ENCODE results near the gene RPL37A. TPM values are rescaled to one million over a fixed set of nuclear protein-coding genes. Genes with fewer than 3 reads are reported as not detected.

Gene RPL37A
- total RNA-seq, 1 donor from 2014 or later = 2,606 TPM

DNA sequence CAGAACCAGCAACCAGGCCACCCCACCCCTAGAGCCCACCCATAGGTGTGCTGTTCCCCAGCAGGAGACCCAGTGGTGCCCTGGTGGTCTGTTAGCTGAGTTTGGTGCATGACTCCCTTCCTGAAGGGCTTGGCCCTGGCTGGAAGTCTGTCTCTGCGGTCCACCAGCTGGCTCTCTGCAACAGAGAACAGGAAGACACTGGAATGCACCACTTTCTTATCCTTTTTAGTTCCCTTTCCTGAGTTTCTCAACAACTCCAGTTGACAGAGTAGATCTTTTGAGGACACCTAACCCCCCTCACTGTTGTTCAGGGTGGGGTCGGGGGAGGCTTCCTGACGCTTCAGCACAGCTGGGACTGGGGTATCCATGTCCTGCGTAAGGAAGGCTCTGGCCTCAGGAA, 11.9 kb upstream of the RPL37A start:
- no peak overlapping the region for H3K4me3 Mint-ChIP-seq (ENCODE audit: low read depth)

DNA sequence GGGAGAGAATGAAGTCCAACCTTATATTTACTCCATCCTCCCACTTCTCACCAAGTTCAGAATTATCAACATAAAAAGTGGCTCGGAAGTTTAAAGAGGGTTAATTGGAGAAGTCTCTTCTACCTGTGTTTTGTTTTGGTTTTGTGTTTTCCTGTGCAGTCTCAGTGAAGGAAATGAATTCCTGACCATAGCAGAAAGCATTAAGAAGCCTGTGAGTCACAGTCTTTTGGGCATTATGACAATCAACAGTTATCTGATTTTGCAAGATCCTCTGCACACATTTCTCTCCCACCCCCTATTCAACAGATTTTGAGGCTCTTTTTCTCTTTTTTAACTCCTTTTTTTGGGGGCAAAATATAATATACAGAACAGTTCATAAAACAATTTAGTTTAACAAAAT, 8.6 kb upstream of the RPL37A start:
- TF ChIP-seq, protein P1, sequence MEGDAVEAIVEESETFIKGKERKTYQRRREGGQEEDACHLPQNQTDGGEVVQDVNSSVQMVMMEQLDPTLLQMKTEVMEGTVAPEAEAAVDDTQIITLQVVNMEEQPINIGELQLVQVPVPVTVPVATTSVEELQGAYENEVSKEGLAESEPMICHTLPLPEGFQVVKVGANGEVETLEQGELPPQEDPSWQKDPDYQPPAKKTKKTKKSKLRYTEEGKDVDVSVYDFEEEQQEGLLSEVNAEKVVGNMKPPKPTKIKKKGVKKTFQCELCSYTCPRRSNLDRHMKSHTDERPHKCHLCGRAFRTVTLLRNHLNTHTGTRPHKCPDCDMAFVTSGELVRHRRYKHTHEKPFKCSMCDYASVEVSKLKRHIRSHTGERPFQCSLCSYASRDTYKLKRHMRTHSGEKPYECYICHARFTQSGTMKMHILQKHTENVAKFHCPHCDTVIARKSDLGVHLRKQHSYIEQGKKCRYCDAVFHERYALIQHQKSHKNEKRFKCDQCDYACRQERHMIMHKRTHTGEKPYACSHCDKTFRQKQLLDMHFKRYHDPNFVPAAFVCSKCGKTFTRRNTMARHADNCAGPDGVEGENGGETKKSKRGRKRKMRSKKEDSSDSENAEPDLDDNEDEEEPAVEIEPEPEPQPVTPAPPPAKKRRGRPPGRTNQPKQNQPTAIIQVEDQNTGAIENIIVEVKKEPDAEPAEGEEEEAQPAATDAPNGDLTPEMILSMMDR (IDR thresholded peaks at IDR 0.05; ENCODE audit: unreplicated experiment) = no peak
- H3K9me3 Mint-ChIP-seq (ENCODE audit: low read depth) = no peaks in the 10 kb centered on the region
- no peak for DNase-seq (ENCODE audit: low spot score, unreplicated experiment)
- H3K27ac Mint-ChIP-seq = no peak overlapping the region
- H3K4me3 Mint-ChIP-seq (ENCODE audit: low read depth) = no peak overlapping the region
- peaks cover 6% of the 10 kb centered on the region for H3K4me1 Mint-ChIP-seq (ENCODE audit: low read depth)
- no peaks in the 10 kb centered on the region for H3K36me3 Mint-ChIP-seq (ENCODE audit: insufficient read depth)
- H3K27me3 Mint-ChIP-seq = no peaks in the 10 kb centered on the region

More for the DNA sequence above, 11.9 kb upstream of the RPL37A start:
- TF ChIP-seq, protein P1 (IDR thresholded peaks at IDR 0.05; ENCODE audit: unreplicated experiment) = no peak
- no peaks in the 10 kb centered on the region for H3K4me1 Mint-ChIP-seq (ENCODE audit: low read depth)
- H3K27me3 Mint-ChIP-seq = no peaks in the 10 kb centered on the region
- H3K27ac Mint-ChIP-seq = no peak overlapping the region
- peaks cover 8% of the 10 kb centered on the region for H3K36me3 Mint-ChIP-seq (ENCODE audit: insufficient read depth)
- DNase-seq (ENCODE audit: low spot score, unreplicated experiment) = no peak
- no peaks in the 10 kb centered on the region for H3K9me3 Mint-ChIP-seq (ENCODE audit: low read depth)

DNA sequence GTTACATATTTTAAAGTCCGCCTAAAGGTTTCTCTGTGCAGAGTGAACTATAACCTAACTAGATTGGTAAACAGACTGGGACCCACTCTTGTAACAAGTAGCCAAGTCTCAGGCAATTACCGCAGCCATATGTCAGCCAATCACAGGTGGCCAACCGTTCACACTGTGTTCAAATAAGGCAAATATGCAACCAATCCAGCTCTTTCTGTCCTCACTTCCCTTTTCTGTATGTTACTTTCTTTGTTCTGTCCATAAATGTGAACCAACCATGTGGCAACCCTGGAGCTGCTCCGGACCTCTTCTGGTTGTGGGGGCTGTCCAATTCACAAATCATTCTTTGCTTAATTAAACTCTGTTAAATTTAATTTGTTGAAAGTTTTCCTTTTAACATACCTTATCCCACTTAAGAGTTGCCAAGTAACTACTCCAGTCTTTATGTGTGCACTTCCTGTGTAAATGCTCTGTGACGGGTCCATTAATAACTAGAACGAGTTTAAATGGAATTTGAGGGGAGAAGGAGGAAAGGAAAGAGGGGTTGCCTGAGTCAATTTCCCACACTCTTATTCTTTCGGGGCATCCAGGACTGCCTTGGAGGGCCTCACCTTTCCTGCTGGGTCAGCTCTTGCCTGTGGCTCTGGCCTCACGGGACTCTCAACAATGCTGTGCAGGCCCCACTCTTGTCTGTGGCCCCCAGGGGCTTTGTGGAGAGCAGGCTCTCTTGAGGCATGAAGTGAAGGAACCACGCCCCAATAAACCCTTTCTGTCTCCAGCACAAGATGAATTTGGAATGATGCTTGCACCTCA, 6.6 kb upstream of the RPL37A start:
- TF ChIP-seq, protein P1 (IDR thresholded peaks at IDR 0.05; ENCODE audit: unreplicated experiment) = no peak
- Mint-ChIP-seq H3K27ac (peak overlapping the region; percentile 75), H3K4me3 (ENCODE audit: low read depth) (no peak overlapping the region), H3K27me3 (no peaks in the 10 kb centered on the region), H3K4me1 (ENCODE audit: low read depth) (peaks cover 6% of the 10 kb centered on the region), H3K9me3 (ENCODE audit: low read depth) (no peaks in the 10 kb centered on the region), H3K36me3 (ENCODE audit: insufficient read depth) (no peaks in the 10 kb centered on the region)
- no peak for DNase-seq (ENCODE audit: low spot score, unreplicated experiment)

DNA sequence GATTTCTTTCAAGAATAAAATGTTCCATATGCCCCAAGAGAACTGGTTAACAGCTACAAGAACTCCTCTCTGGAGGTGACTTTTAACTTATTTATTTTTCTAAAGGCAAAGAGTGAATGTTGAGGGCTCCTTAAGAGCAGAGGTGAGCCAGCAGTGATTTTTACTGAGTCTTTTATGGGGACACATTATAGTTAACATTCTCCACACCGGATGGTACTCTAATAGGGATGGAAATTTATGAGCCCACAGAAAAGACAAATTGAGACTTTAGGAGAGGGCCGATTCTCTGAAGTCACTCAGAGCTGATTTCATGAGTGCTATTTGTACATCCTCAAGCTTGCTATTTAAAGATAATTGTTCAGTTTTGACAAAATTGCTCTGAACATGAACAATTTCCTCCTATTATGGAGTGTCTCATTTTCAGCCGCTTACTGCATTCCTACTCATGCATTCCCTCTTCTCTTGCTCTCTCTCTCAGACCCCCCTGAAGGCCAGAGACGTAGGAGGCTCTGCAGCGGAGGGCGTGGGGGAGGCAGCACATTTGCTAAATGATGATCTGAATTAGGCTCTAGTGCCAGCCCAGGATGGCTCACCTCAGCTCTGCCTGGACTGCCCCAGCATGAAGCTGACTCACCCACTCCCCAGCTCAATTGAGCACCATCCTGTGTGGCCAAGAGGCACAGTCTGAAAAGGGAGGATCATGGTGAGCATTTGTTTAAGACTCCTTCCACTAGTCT, 5.9 kb upstream of the RPL37A start:
- H3K4me1 Mint-ChIP-seq (ENCODE audit: low read depth) = peaks cover 10% of the 10 kb centered on the region
- no peak overlapping the region for H3K4me3 Mint-ChIP-seq (ENCODE audit: low read depth)
- DNase-seq (ENCODE audit: low spot score, unreplicated experiment) = no peak
- H3K9me3 Mint-ChIP-seq (ENCODE audit: low read depth) = no peaks in the 10 kb centered on the region
- H3K36me3 Mint-ChIP-seq (ENCODE audit: insufficient read depth) = no peaks in the 10 kb centered on the region
- no peaks in the 10 kb centered on the region for H3K27me3 Mint-ChIP-seq
- peak overlapping the region; percentile 75 for H3K27ac Mint-ChIP-seq
- TF ChIP-seq, protein P1 (IDR thresholded peaks at IDR 0.05; ENCODE audit: unreplicated experiment) = no peak

DNA sequence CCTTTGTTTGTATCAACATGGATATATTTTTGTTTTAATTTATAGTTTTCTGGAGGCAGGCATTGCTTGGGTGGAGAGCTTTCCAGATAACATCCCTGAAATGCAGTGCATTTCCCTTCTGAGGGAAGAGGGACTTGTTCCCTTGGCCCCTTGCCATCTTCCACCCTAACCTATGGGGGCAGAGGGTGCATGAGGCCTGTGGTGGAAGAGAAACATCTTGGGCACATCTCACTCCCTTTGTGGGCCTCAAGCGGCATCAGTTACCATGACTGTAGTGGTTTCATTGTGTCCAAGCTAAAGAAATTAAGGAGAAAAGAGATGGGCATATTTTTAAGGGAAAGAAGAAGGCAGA, 5.3 kb upstream of the RPL37A start:
- no peak for DNase-seq (ENCODE audit: low spot score, unreplicated experiment)
- H3K27me3 Mint-ChIP-seq = no peaks in the 10 kb centered on the region
- H3K27ac Mint-ChIP-seq = no peak overlapping the region
- H3K9me3 Mint-ChIP-seq (ENCODE audit: low read depth) = no peaks in the 10 kb centered on the region
- no peak overlapping the region for H3K4me3 Mint-ChIP-seq (ENCODE audit: low read depth)
- H3K36me3 Mint-ChIP-seq (ENCODE audit: insufficient read depth) = no peaks in the 10 kb centered on the region
- peaks cover 11% of the 10 kb centered on the region for H3K4me1 Mint-ChIP-seq (ENCODE audit: low read depth)
- TF ChIP-seq, protein P1 (IDR thresholded peaks at IDR 0.05; ENCODE audit: unreplicated experiment) = no peak

All from progenitor cell of endocrine pancreas (in vitro differentiated cells).